HEK293 (cell line): ENCODE results near the gene PEX14.

Experiments used
- OVOL3 ChIP-seq: fragments of 450-650 bp; formaldehyde crosslinking; IDR thresholded peaks from 2 replicates; pipeline ENCODE4 v1.5.1; 2016; ENCODE audit warnings: missing biosample characterization, missing genetic modification characterization
- PATZ1 ChIP-seq: fragments of 450-650 bp; formaldehyde crosslinking; IDR thresholded peaks from 2 replicates; pipeline ENCODE4 v1.5.1; 2016; ENCODE audit warnings: missing biosample characterization, missing genetic modification characterization
- PRDM1 ChIP-seq: fragments of 450-650 bp; formaldehyde crosslinking; IDR thresholded peaks from 2 replicates; pipeline ENCODE4; 2016; ENCODE audit warnings: missing biosample characterization, missing genetic modification characterization
- ZBTB11 ChIP-seq: fragments of 450-650 bp; formaldehyde crosslinking; conservative IDR thresholded peaks from 2 replicates; pipeline ENCODE4 v1.5.1; 2016; ENCODE audit warnings: low read depth, missing biosample characterization, missing genetic modification characterization
- ZNF239 ChIP-seq: fragments of 450-650 bp; formaldehyde crosslinking; IDR thresholded peaks from 2 replicates; pipeline ENCODE4 v1.5.1; 2016; ENCODE audit warnings: missing biosample characterization, missing genetic modification characterization
- ZNF518A ChIP-seq: fragments of 450-650 bp; formaldehyde crosslinking; conservative IDR thresholded peaks from 2 replicates; pipeline ENCODE4 v1.5.1; 2016; ENCODE audit warnings: low read depth, missing biosample characterization, missing genetic modification characterization
- ZNF555 ChIP-seq: fragments of 450-650 bp; formaldehyde crosslinking; conservative IDR thresholded peaks from 2 replicates; pipeline ENCODE4 v1.5.1; 2017; ENCODE audit warnings: missing biosample characterization, mild to moderate bottlenecking, missing genetic modification characterization, inconsistent platforms
- ZNF600 ChIP-seq: fragments of 450-650 bp; formaldehyde crosslinking; IDR thresholded peaks from 2 replicates; pipeline ENCODE4 v1.5.1; 2016; ENCODE audit warnings: missing biosample characterization, missing genetic modification characterization
- ZNF623 ChIP-seq: fragments of 450-650 bp; formaldehyde crosslinking; IDR thresholded peaks from 2 replicates; pipeline ENCODE4 v1.5.1; 2016; ENCODE audit warnings: missing biosample characterization, missing genetic modification characterization
- ZNF658 ChIP-seq: fragments of 450-650 bp; formaldehyde crosslinking; IDR thresholded peaks from 2 replicates; pipeline ENCODE4; 2016; ENCODE audit warnings: missing biosample characterization, missing genetic modification characterization
- ZNF701 ChIP-seq: fragments of 450-650 bp; formaldehyde crosslinking; IDR thresholded peaks from 2 replicates; pipeline ENCODE4 v1.5.1; 2016; ENCODE audit warnings: missing biosample characterization, missing genetic modification characterization
- ZNF830 ChIP-seq: fragments of 450-650 bp; IDR thresholded peaks from 2 replicates; pipeline ENCODE4 v1.5.0; 2018; ENCODE audit warnings: missing biosample characterization, missing genetic modification characterization, low read depth, mild to moderate bottlenecking, moderate library complexity
- TF ChIP-seq, protein P1 (sequence below): fragments of 450-650 bp; formaldehyde crosslinking; IDR thresholded peaks from 2 replicates; pipeline ENCODE4 v1.5.1; 2016; ENCODE audit warnings: missing biosample characterization, missing genetic modification characterization
- TF ChIP-seq, protein P2 (sequence below): fragments of 450-650 bp; formaldehyde crosslinking; IDR thresholded peaks from 2 replicates; pipeline ENCODE4 v1.5.1; 2016; ENCODE audit warnings: missing biosample characterization, missing genetic modification characterization

- TF ChIP-seq ZNF600 (tag by site-specific recombination) (no peak), PATZ1 (tag by site-specific recombination) (no peak), ZNF518A (tag by site-specific recombination) (no peak), ZNF555 (no peak), ZNF830 (tag by site-specific recombination) (no peak), ZNF658 (no peak), ZBTB11 (tag by site-specific recombination) (no peak), ZNF239 (tag by site-specific recombination) (no peak), ZNF701 (no peak), OVOL3 (tag by site-specific recombination) (no peak), PRDM1 (tag by site-specific recombination) (no peak), ZNF623 (no peak)
- TF ChIP-seq, protein P1, sequence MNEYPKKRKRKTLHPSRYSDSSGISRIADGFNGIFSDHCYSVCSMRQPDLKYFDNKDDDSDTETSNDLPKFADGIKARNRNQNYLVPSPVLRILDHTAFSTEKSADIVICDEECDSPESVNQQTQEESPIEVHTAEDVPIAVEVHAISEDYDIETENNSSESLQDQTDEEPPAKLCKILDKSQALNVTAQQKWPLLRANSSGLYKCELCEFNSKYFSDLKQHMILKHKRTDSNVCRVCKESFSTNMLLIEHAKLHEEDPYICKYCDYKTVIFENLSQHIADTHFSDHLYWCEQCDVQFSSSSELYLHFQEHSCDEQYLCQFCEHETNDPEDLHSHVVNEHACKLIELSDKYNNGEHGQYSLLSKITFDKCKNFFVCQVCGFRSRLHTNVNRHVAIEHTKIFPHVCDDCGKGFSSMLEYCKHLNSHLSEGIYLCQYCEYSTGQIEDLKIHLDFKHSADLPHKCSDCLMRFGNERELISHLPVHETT (tag by site-specific recombination): no peak
- TF ChIP-seq, protein P2, sequence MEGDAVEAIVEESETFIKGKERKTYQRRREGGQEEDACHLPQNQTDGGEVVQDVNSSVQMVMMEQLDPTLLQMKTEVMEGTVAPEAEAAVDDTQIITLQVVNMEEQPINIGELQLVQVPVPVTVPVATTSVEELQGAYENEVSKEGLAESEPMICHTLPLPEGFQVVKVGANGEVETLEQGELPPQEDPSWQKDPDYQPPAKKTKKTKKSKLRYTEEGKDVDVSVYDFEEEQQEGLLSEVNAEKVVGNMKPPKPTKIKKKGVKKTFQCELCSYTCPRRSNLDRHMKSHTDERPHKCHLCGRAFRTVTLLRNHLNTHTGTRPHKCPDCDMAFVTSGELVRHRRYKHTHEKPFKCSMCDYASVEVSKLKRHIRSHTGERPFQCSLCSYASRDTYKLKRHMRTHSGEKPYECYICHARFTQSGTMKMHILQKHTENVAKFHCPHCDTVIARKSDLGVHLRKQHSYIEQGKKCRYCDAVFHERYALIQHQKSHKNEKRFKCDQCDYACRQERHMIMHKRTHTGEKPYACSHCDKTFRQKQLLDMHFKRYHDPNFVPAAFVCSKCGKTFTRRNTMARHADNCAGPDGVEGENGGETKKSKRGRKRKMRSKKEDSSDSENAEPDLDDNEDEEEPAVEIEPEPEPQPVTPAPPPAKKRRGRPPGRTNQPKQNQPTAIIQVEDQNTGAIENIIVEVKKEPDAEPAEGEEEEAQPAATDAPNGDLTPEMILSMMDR (tag by site-specific recombination): no peak
Measured at GRCh38 chr1:10626791-10627410, 152.2 kb downstream of the PEX14 start.
